ENCODE measurements around the gene LTB.
A peak's percentile ranks its signal among the peaks of the same experiment; 100 is the strongest.
"Not testable (repeated sequence)": the region's sequence is repeated elsewhere in the genome, so short reads cannot be mapped to it uniquely, and the experiment has no call there.

LTB gene

DNA sequence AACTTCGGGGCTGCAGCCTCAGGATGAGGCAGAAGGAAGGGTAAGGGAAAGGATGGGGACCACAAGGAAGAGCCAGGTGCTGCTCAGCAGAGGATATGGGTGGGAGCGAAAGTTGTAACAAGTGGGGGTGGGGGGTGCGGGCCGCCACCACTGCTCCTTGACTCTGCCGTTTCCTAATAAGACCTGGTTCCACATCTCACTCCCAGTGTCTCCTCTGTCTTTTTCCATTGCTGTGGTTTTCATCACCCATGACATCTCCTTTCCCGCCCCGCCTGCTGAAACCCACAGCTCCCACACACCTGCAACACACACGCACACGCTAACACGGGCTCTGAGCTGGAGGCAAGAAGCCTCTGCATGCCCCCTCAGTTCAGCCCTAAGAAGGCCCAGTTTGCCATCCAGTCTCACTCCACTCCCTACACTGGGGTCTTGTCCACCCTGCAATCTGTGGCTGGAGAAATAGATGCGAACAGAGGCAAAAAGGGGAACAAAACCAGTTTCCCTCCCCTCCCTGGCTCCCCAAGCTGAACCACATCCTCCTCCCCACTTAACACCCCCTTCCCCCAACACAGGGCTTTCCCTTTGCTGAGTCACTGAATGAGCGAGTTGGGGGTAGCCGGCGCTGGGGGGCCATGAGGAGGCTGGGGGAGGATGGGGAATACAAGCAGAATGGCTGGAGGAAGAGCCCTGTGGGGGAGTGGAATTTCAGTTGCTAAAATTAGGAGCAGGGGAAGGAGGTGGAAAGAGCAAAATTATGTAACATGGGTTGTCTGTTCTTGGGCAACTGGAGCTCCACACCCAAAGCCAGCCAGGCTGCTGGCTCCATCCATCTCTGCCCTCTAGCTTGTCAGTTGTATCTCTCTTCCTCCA is 23.4 kb downstream of the LTB start:
- TF ChIP-seq, protein P1, sequence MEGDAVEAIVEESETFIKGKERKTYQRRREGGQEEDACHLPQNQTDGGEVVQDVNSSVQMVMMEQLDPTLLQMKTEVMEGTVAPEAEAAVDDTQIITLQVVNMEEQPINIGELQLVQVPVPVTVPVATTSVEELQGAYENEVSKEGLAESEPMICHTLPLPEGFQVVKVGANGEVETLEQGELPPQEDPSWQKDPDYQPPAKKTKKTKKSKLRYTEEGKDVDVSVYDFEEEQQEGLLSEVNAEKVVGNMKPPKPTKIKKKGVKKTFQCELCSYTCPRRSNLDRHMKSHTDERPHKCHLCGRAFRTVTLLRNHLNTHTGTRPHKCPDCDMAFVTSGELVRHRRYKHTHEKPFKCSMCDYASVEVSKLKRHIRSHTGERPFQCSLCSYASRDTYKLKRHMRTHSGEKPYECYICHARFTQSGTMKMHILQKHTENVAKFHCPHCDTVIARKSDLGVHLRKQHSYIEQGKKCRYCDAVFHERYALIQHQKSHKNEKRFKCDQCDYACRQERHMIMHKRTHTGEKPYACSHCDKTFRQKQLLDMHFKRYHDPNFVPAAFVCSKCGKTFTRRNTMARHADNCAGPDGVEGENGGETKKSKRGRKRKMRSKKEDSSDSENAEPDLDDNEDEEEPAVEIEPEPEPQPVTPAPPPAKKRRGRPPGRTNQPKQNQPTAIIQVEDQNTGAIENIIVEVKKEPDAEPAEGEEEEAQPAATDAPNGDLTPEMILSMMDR (conservative IDR thresholded peaks at IDR 0.05; ENCODE audit: control insufficient read depth, insufficient read depth, low read depth, low read length): no peak
- no peak overlapping the region for H3K4me3 ChIP-seq (ENCODE audit: control insufficient read depth, low read depth, low read length)
- no peak for DNase-seq (ENCODE audit: low read depth)

DNA sequence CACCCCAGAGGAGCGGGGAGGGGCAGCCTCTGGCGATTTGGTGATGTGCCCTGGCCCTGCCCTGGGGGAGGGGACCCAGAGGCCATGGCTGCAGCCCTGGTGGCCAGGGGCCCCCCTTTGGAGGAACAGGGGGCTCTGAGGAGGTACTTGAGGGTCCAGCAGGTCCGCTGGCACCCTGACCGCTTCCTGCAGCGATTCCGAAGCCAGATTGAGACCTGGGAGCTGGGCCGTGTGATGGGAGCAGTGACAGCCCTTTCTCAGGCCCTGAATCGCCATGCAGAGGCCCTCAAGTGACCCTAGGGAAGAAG is 24.0 kb downstream of the LTB start:
- no peak overlapping the region for H3K4me3 ChIP-seq (ENCODE audit: control insufficient read depth, low read depth, low read length)
- no peak for DNase-seq (ENCODE audit: low read depth)
- TF ChIP-seq, protein P1 (conservative IDR thresholded peaks at IDR 0.05; ENCODE audit: control insufficient read depth, insufficient read depth, low read depth, low read length): no peak

DNA sequence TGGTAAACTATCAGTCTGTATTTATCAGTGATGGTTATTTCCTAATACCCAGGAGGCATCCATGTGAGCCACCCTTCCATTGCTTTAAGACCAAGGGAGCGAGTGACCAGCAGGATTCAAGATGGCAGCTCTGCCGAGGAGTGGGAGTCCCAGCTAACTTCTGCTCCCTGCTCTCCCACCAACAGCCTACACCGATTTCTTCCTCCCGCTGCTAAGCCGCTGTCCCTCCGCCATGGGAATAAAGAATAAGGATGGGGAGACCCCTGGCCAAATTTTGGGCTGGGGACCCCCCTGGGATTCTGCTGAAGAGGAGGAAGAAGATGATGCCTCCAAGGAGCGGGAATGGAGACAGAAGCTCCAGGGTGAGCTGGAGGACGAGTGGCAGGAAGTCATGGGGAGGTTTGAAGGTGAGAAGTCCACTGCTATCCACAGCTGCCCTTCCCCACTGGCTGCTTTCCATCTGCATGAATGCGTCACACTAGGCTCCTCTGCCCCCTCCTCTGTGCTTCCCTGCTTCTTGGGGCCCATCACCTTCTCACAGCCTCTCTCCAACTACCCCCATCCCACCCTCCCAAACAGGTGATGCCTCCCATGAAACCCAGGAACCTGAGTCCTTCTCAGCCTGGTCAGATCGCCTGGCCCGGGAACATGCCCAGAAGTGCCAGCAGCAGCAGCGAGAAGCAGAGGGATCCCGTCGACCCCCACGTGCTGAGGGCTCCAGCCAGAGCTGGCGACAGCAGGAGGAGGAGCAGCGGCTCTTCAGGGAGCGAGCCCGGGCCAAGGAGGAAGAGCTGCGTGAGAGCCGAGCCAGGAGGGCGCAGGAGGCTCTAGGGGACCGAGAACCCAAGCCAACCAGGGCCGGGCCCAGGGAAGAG is 24.5 kb downstream of the LTB start:
- DNase-seq (ENCODE audit: low read depth): no peak
- TF ChIP-seq, protein P1 (conservative IDR thresholded peaks at IDR 0.05; ENCODE audit: control insufficient read depth, insufficient read depth, low read depth, low read length): no peak
- H3K4me3 ChIP-seq (ENCODE audit: control insufficient read depth, low read depth, low read length): no peak overlapping the region

DNA sequence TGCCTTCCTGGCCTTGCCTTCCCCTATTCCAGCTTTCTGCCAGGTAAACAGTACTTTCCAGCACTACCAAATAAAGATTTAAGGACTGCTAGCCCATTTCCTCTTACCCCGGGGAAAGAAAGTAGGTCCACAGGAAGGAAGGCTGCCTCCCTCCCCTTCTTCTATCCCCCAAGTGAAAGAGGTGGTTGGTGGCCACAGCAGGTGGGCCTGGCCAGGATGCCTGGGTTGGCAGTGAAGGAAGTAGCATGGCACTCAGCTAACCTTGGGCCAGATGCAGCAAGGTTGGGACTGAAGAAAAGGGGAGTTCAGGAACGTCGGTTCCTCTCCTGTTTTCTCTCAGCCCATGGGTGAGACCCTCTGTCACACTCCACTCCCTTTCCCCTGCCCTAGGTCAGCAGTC is 25.9 kb downstream of the LTB start:
- H3K4me3 ChIP-seq (ENCODE audit: control insufficient read depth, low read depth, low read length): no peak overlapping the region
- TF ChIP-seq, protein P1 (conservative IDR thresholded peaks at IDR 0.05; ENCODE audit: control insufficient read depth, insufficient read depth, low read depth, low read length): no peak
- DNase-seq (ENCODE audit: low read depth): no peak

DNA sequence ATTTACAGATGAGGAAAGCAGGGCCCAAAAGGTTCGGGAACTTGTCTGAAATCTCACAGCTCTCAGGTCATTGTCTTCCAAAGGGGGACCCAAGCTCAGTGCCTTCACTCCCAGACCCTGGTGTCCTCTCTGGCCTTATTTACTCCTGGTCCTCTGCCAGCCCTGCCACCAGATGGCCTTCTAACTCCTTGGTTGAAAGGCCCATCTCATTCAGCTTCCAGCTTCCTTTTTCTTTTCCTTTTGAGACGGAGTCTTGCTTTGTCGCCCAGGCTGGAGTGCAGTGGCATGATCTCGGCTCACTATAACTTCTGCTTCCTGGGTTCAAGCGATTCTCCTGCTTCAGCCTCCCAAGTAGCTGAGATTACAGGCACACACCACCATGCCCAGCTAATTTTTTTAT is 30.9 kb downstream of the LTB start:
- not testable (repeated sequence) for H3K4me3 ChIP-seq (ENCODE audit: control insufficient read depth, low read depth, low read length)
- peak; percentile 57 for DNase-seq (ENCODE audit: low read depth)
- TF ChIP-seq, protein P1 (conservative IDR thresholded peaks at IDR 0.05; ENCODE audit: control insufficient read depth, insufficient read depth, low read depth, low read length): peak; percentile 38

DNA sequence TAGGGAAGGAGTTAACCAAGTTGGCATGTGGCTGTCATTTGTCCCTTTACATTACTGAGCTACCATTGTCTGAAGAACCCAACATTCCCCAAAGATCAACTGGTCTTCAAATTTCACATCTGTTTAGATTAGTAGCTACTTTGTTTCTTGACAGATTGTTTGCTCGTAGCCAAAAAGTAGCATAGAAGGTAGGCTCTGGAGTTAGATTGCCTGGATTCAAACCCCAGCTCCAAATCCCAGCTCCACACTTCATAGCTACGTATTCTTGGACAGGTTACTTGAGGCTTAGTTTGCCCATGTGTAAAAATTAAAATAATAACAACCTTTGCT is 33.7 kb downstream of the LTB start:
- TF ChIP-seq, protein P1 (conservative IDR thresholded peaks at IDR 0.05; ENCODE audit: control insufficient read depth, insufficient read depth, low read depth, low read length): no peak
- H3K4me3 ChIP-seq (ENCODE audit: control insufficient read depth, low read depth, low read length): peak overlapping the region; percentile 41
- DNase-seq (ENCODE audit: low read depth): no peak
